Measurements from ENCODE around the gene TLK2. TPM values are rescaled to one million over a fixed set of nuclear protein-coding genes. Genes with fewer than 3 reads are reported as not detected.

The TLK2 gene
- polyA plus RNA-seq, 1 of the 3 experiments (the other 2 are of a cell fraction) = 51.9 TPM

GRCh38 chr17:62621223-62621622 lies 142.6 kb downstream of the TLK2 start (continued):
- no peak for TF ChIP-seq SIN3A (IDR thresholded peaks at IDR 0.05; ENCODE audit: borderline replicate concordance, low read depth, low read length)
- no peak for TF ChIP-seq GATA2 (CRISPR knock-in tag; IDR thresholded peaks at IDR 0.05)
- no peak for TF ChIP-seq GABPA (IDR thresholded peaks at IDR 0.05; ENCODE audit: low read depth)

GRCh38 chr17:62625184-62625869 lies 146.7 kb downstream of the TLK2 start:
- WGBS (ENCODE audit: low lambda C conversion rate) = 95% methylated on average over 19 of the region's 19 CpGs
- Histone ChIP-seq H3K79me2 (ENCODE audit: insufficient read depth) (peaks cover 48% of the 10 kb centered on the region), H3K9me2 (no peaks in the 10 kb centered on the region), H3K27ac (ENCODE audit: low read depth in 2 of 2, low read length in 1 of 2) (no peak overlapping the region), H2AFZ (ENCODE audit: low read depth) (no peak overlapping the region), H3F3A (replicated peaks; ENCODE audit: insufficient read depth) (peaks cover 10% of the 10 kb centered on the region), H4K20me1 (ENCODE audit: insufficient read depth) (peaks cover 15% of the 10 kb centered on the region), H3K36me3 (replicated peaks in 1 of 2; ENCODE audit: control insufficient read depth in 1 of 2, insufficient read depth in 2 of 2, low read length in 1 of 2) (peaks cover 0 to 8% of the 10 kb centered on the region in 2 experiments), H3K4me3 (ENCODE audit: low read depth in 2 of 2, low read length in 1 of 2) (no peak overlapping the region), H3K4me2 (no peak overlapping the region; the same call in 1 of the 2 replicates), H3K27me3 (ENCODE audit: insufficient read depth) (no peaks in the 10 kb centered on the region), H3K9me3 (no peaks in the 10 kb centered on the region), H3K9ac (no peak overlapping the region), H3K4me1 (ENCODE audit: control insufficient read depth in 1 of 2, insufficient read depth in 2 of 2, low read depth in 1 of 2, low read length in 1 of 2) (peaks cover 13 to 26% of the 10 kb centered on the region in 2 experiments; a peak in 3 of 4 replicates)
- DNase-seq = peak; percentile 9
- ChIA-PET CTCF (interaction anchor here (1.1 to 1.4 kb wide), 2 partner anchors 18 to 72 kb away, joined by 3 to 4 read pairs; no protein-coding TSS in a partner anchor), POLR2A (no interaction called here)
- TF ChIP-seq SMC3 (IDR thresholded peaks at IDR 0.05; ENCODE audit: low read depth, low read length) (no peak), PBX3 (IDR thresholded peaks at IDR 0.05) (no peak), MXI1 (IDR thresholded peaks at IDR 0.05; ENCODE audit: low read depth, low read length) (no peak), USF2 (IDR thresholded peaks at IDR 0.05; ENCODE audit: borderline replicate concordance, low read depth, low read length) (no peak), ZBTB33 (IDR thresholded peaks at IDR 0.05; ENCODE audit: borderline replicate concordance, low read depth) (no peak), FOXM1 (IDR thresholded peaks at IDR 0.05; ENCODE audit: low read depth) (no peak), RCOR1 (IDR thresholded peaks at IDR 0.05; ENCODE audit: low read length) (no peak), SIN3A (IDR thresholded peaks at IDR 0.05; ENCODE audit: borderline replicate concordance, low read depth, low read length) (no peak), ELF1 (IDR thresholded peaks at IDR 0.05) (no peak), NRF1 (IDR thresholded peaks at IDR 0.05; ENCODE audit: low read depth, low read length) (no peak), RXRA (IDR thresholded peaks at IDR 0.05; ENCODE audit: borderline replicate concordance, low read depth) (no peak), USF1 (IDR thresholded peaks at IDR 0.05; ENCODE audit: borderline replicate concordance, low read depth) (no peak), CHD2 (IDR thresholded peaks at IDR 0.05; ENCODE audit: low read length, partially characterized antibody) (no peak), GATA2 (CRISPR knock-in tag; IDR thresholded peaks at IDR 0.05) (no peak), MEF2A (IDR thresholded peaks at IDR 0.05; ENCODE audit: borderline replicate concordance, low read depth) (no peak), NFIC (IDR thresholded peaks at IDR 0.05; ENCODE audit: borderline replicate concordance) (no peak)

All from SK-N-SH (cell line).